ENCODE data around the gene TMPRSS3.

Gene TMPRSS3

GRCh38 chr21:42351626-42352440 lies 44.0 kb downstream of the TMPRSS3 start:
- no peaks in the 10 kb centered on the region for H3K9me3 ChIP-seq (ENCODE audit: control insufficient read depth, insufficient read depth, low read length)
- no peak for DNase-seq (ENCODE audit: low read depth, low spot score)
- no peaks in the 10 kb centered on the region for H3K27me3 ChIP-seq (ENCODE audit: control insufficient read depth, insufficient read depth, low read length)
- no peaks in the 10 kb centered on the region for H3K36me3 ChIP-seq (ENCODE audit: control insufficient read depth, insufficient read depth, low read length)
- H3K4me1 ChIP-seq (ENCODE audit: control insufficient read depth, insufficient read depth, low read length), result no peaks in the 10 kb centered on the region
- no CpG with 5 or more reads among the region's 11 CpGs for WGBS (ENCODE audit: insufficient coverage, insufficient read length)
- no peak overlapping the region for H3K27ac ChIP-seq (ENCODE audit: low read length)
- no peak overlapping the region for H3K4me3 ChIP-seq (ENCODE audit: low read length)

DNA sequence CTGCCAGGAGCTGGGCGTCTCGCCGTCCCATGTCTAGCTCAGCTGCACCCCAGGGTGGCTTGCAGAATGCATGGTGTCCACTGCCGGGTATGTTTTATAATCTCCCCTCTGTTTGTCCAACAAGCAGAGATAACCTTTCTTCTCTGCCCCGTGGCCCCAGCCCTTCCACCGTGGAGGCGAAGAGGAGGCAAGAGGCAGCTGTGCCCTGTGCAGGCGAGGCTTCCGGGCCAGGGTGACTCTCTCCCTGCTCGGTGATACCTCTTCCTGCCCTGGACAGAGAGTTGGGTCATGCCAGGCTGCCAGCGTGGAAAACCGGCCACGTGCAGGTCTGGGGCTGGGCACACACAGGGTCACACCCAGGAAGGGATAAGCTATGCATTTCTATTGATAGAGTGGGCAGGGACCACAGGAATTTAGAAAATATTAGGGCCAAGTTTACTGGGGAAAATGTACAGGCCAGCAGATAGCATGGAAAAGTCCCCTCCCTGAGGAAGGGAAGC lies 44.9 kb downstream of the TMPRSS3 start, which contains the start of gene TFF2:
TFF2 (minus strand) TSS at position 68 of the 500 bp plus-strand sequence; CDS start at position 31, 37 bp downstream.
- no peak for DNase-seq (ENCODE audit: low read depth, low spot score)
- H3K4me1 ChIP-seq (ENCODE audit: control insufficient read depth, insufficient read depth, low read length), result no peaks in the 10 kb centered on the region
- no peaks in the 10 kb centered on the region for H3K9me3 ChIP-seq (ENCODE audit: control insufficient read depth, insufficient read depth, low read length)
- H3K27me3 ChIP-seq (ENCODE audit: control insufficient read depth, insufficient read depth, low read length), result no peaks in the 10 kb centered on the region
- H3K4me3 ChIP-seq (ENCODE audit: low read length), result no peak within 1 kb of the TSS
- H3K27ac ChIP-seq (ENCODE audit: low read length), result no peak within 1 kb of the TSS
- H3K36me3 ChIP-seq (ENCODE audit: control insufficient read depth, insufficient read depth, low read length), result no peaks in the 10 kb centered on the region
- WGBS (ENCODE audit: insufficient coverage, insufficient read length), result no CpG with 5 or more reads among the region's 13 CpGs

DNA sequence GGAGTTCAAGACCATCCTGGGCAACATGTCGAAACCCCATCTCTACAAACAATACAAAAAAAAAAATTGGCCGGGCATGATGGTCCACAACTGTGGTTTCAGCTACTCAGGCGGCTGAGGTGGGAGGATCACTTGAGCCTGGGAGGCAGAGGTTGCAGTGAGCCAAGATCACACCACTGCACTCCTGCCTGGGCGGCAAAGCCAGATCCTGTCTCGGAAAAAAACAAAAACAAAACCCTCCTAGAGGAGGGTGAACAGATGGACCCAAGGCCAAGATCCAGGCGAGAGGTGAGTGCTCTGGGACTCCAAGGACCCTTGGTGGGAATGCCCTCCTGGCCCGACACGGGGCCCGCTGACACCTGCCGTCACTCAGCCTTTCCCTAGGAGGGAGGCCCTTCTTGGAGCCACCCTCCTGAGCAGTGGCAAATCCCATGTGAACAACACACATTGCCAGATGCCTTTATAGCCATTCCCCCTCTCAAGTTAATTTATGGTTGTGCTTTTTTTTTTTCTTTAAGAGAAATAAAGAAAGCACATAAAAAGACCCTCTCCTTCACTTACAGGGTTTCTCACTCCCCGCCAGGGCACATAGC lies 45.4 kb downstream of the TMPRSS3 start:
- no CpG with 5 or more reads among the region's 11 CpGs for WGBS (ENCODE audit: insufficient coverage, insufficient read length)
- no peak overlapping the region for H3K27ac ChIP-seq (ENCODE audit: low read length)
- H3K36me3 ChIP-seq (ENCODE audit: control insufficient read depth, insufficient read depth, low read length), result no peaks in the 10 kb centered on the region
- DNase-seq (ENCODE audit: low read depth, low spot score), result no peak
- no peaks in the 10 kb centered on the region for H3K27me3 ChIP-seq (ENCODE audit: control insufficient read depth, insufficient read depth, low read length)
- no peaks in the 10 kb centered on the region for H3K4me1 ChIP-seq (ENCODE audit: control insufficient read depth, insufficient read depth, low read length)
- no peak overlapping the region for H3K4me3 ChIP-seq (ENCODE audit: low read length)
- H3K9me3 ChIP-seq (ENCODE audit: control insufficient read depth, insufficient read depth, low read length), result no peaks in the 10 kb centered on the region

- H3K36me3 ChIP-seq (ENCODE audit: control insufficient read depth, insufficient read depth, low read length), result no peaks in the 10 kb centered on the region
- H3K4me1 ChIP-seq (ENCODE audit: control insufficient read depth, insufficient read depth, low read length), result no peaks in the 10 kb centered on the region
- no peak for DNase-seq (ENCODE audit: low read depth, low spot score)
- H3K4me3 ChIP-seq (ENCODE audit: low read length), result no peak overlapping the region
- H3K27me3 ChIP-seq (ENCODE audit: control insufficient read depth, insufficient read depth, low read length), result no peaks in the 10 kb centered on the region
- no peaks in the 10 kb centered on the region for H3K9me3 ChIP-seq (ENCODE audit: control insufficient read depth, insufficient read depth, low read length)
- WGBS (ENCODE audit: insufficient coverage, insufficient read length), result no CpG with 5 or more reads among the region's 14 CpGs
- H3K27ac ChIP-seq (ENCODE audit: low read length), result no peak overlapping the region
Observed at GRCh38 chr21:42349420-42350317, 46.2 kb downstream of the TMPRSS3 start.

DNA sequence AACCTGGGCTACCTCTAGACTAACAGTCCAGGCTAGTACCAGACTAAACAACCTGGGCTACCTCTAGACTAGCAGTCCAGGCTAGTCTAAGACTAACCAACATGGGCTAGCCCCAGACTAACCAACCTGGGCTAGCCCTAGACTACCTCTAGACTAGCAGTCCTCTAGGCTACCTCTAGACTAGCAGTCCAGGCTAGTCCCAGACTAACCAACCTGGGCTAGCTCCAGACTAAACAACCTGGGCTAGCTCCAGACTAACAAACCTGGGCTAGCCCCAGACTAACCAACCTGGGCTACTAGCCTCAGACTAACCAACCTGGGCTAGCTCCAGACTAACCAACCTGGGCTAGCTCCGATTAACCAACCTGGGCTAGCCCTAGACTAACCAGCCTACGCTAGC lies 47.1 kb downstream of the TMPRSS3 start:
- no peaks in the 10 kb centered on the region for H3K9me3 ChIP-seq (ENCODE audit: control insufficient read depth, insufficient read depth, low read length)
- DNase-seq (ENCODE audit: low read depth, low spot score), result no peak
- H3K36me3 ChIP-seq (ENCODE audit: control insufficient read depth, insufficient read depth, low read length), result no peaks in the 10 kb centered on the region
- H3K4me3 ChIP-seq (ENCODE audit: low read length), result no peak overlapping the region
- WGBS (ENCODE audit: insufficient coverage, insufficient read length), result no CpG with 5 or more reads among the region's 2 CpGs
- H3K27ac ChIP-seq (ENCODE audit: low read length), result no peak overlapping the region
- H3K27me3 ChIP-seq (ENCODE audit: control insufficient read depth, insufficient read depth, low read length), result no peaks in the 10 kb centered on the region
- H3K4me1 ChIP-seq (ENCODE audit: control insufficient read depth, insufficient read depth, low read length), result no peaks in the 10 kb centered on the region

- H3K4me1 ChIP-seq (ENCODE audit: control insufficient read depth, insufficient read depth, low read length), result no peaks in the 10 kb centered on the region
- no peaks in the 10 kb centered on the region for H3K36me3 ChIP-seq (ENCODE audit: control insufficient read depth, insufficient read depth, low read length)
- H3K4me3 ChIP-seq (ENCODE audit: low read length), result no peak overlapping the region
- H3K9me3 ChIP-seq (ENCODE audit: control insufficient read depth, insufficient read depth, low read length), result no peaks in the 10 kb centered on the region
- H3K27me3 ChIP-seq (ENCODE audit: control insufficient read depth, insufficient read depth, low read length), result no peaks in the 10 kb centered on the region
- no peak overlapping the region for H3K27ac ChIP-seq (ENCODE audit: low read length)
- WGBS (ENCODE audit: insufficient coverage, insufficient read length), result no CpG with 5 or more reads among the region's 30 CpGs
- no peak for DNase-seq (ENCODE audit: low read depth, low spot score)
Observed at GRCh38 chr21:42347601-42348327, 48.1 kb downstream of the TMPRSS3 start.

DNA sequence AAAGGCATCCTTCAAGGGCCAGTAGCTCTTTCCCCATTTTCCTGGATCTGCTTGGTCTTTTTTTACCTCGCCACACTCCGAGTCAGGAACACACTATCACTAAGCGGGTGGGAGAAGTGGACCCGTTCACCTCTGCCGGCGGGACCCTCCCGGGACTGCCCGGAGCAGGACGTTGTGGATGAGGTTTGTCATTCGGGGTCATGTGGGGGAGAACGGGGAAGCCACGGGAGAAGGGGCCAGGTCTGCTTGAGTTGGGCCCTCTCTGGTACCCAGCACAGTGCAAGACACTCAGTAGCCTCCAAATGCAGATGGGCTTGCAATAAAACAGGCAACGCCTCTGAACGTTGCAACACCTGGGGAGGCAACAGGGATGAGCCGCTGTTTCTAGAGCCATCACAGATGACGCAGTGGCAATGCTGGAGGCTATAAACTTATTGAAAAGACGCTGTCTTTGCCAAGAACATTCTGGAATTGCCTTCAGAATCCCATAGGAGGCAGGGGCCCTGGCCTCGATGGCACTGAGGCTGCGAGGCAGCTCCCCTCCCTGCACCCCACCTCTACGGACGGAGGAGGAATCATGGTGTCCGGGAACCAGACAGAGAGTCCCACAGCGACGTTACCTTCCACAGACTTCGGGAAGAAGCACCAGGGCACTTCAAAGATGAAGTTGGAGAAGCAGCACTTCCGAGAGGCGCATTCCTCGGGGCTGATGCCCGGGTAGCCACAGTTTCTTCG lies 48.8 kb downstream of the TMPRSS3 start:
- DNase-seq (ENCODE audit: low read depth, low spot score), result no peak
- WGBS (ENCODE audit: insufficient coverage, insufficient read length), result no CpG with 5 or more reads among the region's 30 CpGs
- H3K4me3 ChIP-seq (ENCODE audit: low read length), result no peak overlapping the region
- no peak overlapping the region for H3K27ac ChIP-seq (ENCODE audit: low read length)
- H3K36me3 ChIP-seq (ENCODE audit: control insufficient read depth, insufficient read depth, low read length), result no peaks in the 10 kb centered on the region
- H3K27me3 ChIP-seq (ENCODE audit: control insufficient read depth, insufficient read depth, low read length), result no peaks in the 10 kb centered on the region
- no peaks in the 10 kb centered on the region for H3K9me3 ChIP-seq (ENCODE audit: control insufficient read depth, insufficient read depth, low read length)
- H3K4me1 ChIP-seq (ENCODE audit: control insufficient read depth, insufficient read depth, low read length), result peaks cover 1% of the 10 kb centered on the region; the same call in 1 of the 2 replicates

GRCh38 chr21:42346441-42346840 lies 49.4 kb downstream of the TMPRSS3 start:
- Histone ChIP-seq H3K27me3 (ENCODE audit: control insufficient read depth, insufficient read depth, low read length) (no peaks in the 10 kb centered on the region), H3K4me1 (ENCODE audit: control insufficient read depth, insufficient read depth, low read length) (peaks cover 2% of the 10 kb centered on the region; the same call in 1 of the 2 replicates), H3K9me3 (ENCODE audit: control insufficient read depth, insufficient read depth, low read length) (no peaks in the 10 kb centered on the region), H3K36me3 (ENCODE audit: control insufficient read depth, insufficient read depth, low read length) (no peaks in the 10 kb centered on the region), H3K27ac (ENCODE audit: low read length) (no peak overlapping the region), H3K4me3 (ENCODE audit: low read length) (no peak overlapping the region)
- WGBS (ENCODE audit: insufficient coverage, insufficient read length), result no CpG with 5 or more reads among the region's 9 CpGs
- no peak for DNase-seq (ENCODE audit: low read depth, low spot score)

- DNase-seq (ENCODE audit: low read depth, low spot score), result no peak
- Histone ChIP-seq H3K4me3 (ENCODE audit: low read length) (no peak overlapping the region), H3K4me1 (ENCODE audit: control insufficient read depth, insufficient read depth, low read length) (peaks cover 2% of the 10 kb centered on the region; the same call in 1 of the 2 replicates), H3K27ac (ENCODE audit: low read length) (no peak overlapping the region), H3K9me3 (ENCODE audit: control insufficient read depth, insufficient read depth, low read length) (no peaks in the 10 kb centered on the region), H3K36me3 (ENCODE audit: control insufficient read depth, insufficient read depth, low read length) (no peaks in the 10 kb centered on the region), H3K27me3 (ENCODE audit: control insufficient read depth, insufficient read depth, low read length) (no peaks in the 10 kb centered on the region)
- WGBS (ENCODE audit: insufficient coverage, insufficient read length), result no CpG with 5 or more reads among the region's 4 CpGs
Observed at GRCh38 chr21:42344631-42345030, 51.2 kb downstream of the TMPRSS3 start.

Measured in iPS DF 6.9 (cell line).